Stomach (tissue), 4 donors: ENCODE measurements around the gene GLDN.

Source experiments
- CTCF ChIP-seq, 7 experiments: fragments of 450-650 bp in 4 of 7; fragments of 200-600 bp in 3 of 7; sonication (generic) in 3 of 7; IDR thresholded peaks; one replicate each; pipeline ENCODE4 v1.5.1; 2016 to 2019; ENCODE audit warnings: antibody characterized with exemption in 7 of 7, control low read depth in 2 of 7, mild to moderate bottlenecking in 1 of 7
- POLR2A ChIP-seq, 4 donors: fragments of 450-650 bp; IDR thresholded peaks; one replicate each; pipeline ENCODE4 v1.6.1; 2016; ENCODE audit warnings: antibody characterized with exemption in 4 of 4, control low read depth in 2 of 4, mild to moderate bottlenecking in 1 of 4, moderate library complexity in 1 of 4
- POLR2AphosphoS5 ChIP-seq, 3 donors: sonication (generic); formaldehyde crosslinking; IDR thresholded peaks; one replicate each; pipeline ENCODE4 v1.6.1; 2016; ENCODE audit warnings: antibody characterized with exemption in 3 of 3

GRCh38 chr15:51377038-51377786 lies 35.8 kb downstream of the GLDN start:
- TF ChIP-seq CTCF (IDR thresholded peaks at IDR 0.05) (no peak), POLR2AphosphoS5 (IDR thresholded peaks at IDR 0.05) (no peak), POLR2A (IDR thresholded peaks at IDR 0.05) (no peak)
